Ammon's horn (tissue), 1 donor: ENCODE measurements around the gene CALML6.
A peak's percentile ranks its signal among the peaks of the same experiment; 100 is the strongest.

ENCODE experiments used
- DNase-seq: peaks from one replicate; pipeline ENCODE4 v3.0.0-alpha.2; 2016; ENCODE audit warnings: low spot score

Gene CALML6

GRCh38 chr1:1942753-1943656, 27.9 kb downstream of the CALML6 start:
- no peak for DNase-seq

GRCh38 chr1:1943834-1944570, 28.9 kb downstream of the CALML6 start:
- peak; percentile 56 for DNase-seq

DNA sequence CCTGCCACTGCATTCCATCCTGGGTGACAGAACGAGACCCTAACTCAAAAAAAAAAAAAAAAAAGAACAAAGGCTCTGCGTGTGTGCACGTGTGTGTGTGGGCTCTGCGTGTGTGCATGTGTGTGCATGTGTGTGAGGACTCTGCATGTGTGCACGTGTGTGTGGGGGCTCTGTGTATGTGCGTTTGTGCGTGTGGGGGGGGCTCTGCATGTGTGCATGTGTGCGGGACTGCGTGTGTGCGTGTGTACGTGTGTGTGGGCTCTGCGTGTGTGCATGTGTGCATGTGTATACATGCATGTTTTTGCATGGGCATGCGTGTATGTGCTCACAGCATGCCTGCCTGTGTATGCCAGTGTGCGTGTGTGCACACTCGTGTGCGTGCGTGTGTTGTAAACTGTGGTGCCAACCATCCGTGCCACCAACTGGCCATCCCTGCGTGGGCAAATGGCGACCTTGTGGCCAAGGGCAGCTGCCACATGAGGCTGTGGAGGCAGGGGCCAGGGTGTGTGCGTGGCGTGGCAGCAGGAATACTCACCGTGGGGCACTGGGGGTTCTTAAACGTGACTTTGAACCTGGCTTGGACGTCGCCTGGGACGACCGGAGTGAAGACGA, 30.8 kb downstream of the CALML6 start:
- no peak for DNase-seq

- DNase-seq = peak; percentile 52
Observed at GRCh38 chr1:1946540-1946939, 31.5 kb downstream of the CALML6 start.

GRCh38 chr1:1947493-1947892, 32.4 kb downstream of the CALML6 start:
- DNase-seq = no peak

- no peak for DNase-seq
Observed at GRCh38 chr1:1948783-1949182, 33.7 kb downstream of the CALML6 start.

GRCh38 chr1:1950940-1951339, 35.9 kb downstream of the CALML6 start:
- DNase-seq = no peak

GRCh38 chr1:1954015-1954414, 39.0 kb downstream of the CALML6 start:
- no peak for DNase-seq

- no peak for DNase-seq
Observed at GRCh38 chr1:1954831-1955441, 39.9 kb downstream of the CALML6 start.

DNA sequence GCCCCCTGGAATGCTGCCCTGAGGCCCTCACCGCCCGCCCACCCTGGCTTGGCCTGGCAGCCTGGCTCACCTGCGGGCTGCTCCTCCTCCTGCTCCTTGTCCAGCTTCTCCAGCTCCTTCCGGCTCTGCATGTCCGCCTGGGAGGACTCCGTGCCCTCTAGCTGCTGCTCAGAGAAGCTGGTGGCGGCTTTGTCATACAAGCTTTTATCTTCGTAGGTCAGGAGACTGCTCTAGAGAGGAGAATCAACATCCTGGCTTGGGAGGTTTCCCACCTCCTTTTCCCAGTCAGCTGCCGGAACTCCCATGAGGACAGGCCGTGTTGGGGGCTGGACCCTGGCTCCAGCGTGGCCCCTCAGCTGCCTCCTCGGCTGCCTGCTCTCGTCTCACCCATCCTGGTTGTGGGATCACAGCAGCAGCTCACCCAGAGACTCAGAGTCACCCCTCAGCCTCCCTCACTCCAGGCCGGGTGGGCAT, 40.6 kb downstream of the CALML6 start:
- no peak for DNase-seq

DNA sequence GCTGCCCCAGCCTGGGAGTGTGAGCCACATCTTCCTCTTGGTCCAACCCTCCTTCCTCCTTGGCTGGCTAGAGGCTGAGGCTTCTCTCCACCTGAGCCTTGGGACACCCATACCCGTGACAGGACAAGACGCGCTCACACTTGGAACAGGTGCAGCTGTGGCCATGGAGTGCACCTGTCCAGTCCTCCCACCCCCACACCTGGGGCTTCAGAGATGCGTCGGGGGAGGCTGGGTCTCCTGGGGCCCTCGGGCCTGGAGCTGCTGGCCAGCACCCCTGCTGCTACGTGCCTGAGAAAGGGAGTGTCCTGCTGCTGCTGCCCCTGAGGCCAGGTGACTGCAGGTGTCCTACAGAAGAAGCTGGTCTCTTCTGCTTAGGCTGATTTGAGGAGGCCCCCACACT, 41.0 kb downstream of the CALML6 start:
- DNase-seq = no peak

- no peak for DNase-seq
Observed at GRCh38 chr1:1956586-1957532, 41.8 kb downstream of the CALML6 start.

GRCh38 chr1:1957533-1957961, 42.5 kb downstream of the CALML6 start:
- no peak for DNase-seq

GRCh38 chr1:1958071-1958541, 43.0 kb downstream of the CALML6 start:
- DNase-seq = no peak

GRCh38 chr1:1959459-1959839, 44.4 kb downstream of the CALML6 start:
- no peak for DNase-seq

DNA sequence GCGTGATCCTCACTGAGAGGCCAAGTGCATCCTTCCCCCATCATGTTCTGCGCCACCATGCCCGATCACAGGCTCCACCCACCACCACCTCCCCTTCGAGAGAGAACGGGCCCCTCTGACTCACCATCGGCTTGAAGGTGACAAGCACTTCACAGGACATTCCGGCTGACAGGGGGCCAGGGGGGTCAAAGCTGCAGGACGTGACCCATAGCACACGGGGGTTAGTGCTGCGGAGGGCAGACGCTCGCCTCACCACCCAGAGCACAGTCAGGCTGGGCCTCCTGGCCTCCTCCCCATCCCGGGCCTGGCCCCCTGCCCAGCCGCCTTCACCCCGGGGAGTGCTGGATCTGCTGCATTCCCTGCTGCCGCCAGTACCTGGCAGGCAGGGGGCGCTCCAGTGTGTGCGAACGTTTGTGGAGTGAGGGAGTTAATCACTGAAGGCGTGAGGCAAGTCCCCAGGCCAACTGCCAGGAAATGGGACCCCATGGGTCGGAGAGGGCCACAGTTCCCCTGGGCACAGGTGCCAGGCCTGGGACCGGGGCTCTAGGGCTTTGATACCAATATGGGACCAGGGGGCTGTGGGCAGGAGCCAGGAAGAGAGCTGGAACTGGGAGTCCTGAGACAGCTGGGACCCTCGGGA, 44.9 kb downstream of the CALML6 start:
- peak; percentile 79 for DNase-seq

- no peak for DNase-seq
Observed at GRCh38 chr1:1960480-1961196, 45.6 kb downstream of the CALML6 start.

GRCh38 chr1:1962752-1963151, 47.7 kb downstream of the CALML6 start:
- DNase-seq = no peak

DNA sequence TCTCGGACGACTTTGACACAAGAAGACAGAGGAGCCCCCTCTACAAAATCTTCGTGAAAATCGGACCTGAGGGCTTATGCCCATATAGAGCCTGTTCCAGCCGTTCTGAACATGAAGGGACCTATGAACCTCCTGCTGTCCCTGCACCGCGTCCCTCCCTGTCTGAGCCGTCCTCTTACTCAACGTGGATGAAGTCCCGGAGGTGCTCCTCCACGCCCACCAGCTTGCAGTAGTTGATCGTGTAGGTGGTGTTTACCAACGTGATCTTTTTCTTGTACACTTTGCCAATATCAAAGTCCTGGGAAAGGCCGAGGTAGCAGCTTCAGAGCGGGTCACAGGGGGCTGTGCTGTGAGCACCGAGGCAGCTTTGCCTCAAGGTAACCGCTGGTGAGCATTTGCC, 48.5 kb downstream of the CALML6 start:
- DNase-seq = no peak

- no peak for DNase-seq
Observed at GRCh38 chr1:1964811-1965210, 49.8 kb downstream of the CALML6 start.
